Measurements from ENCODE around the gene ANKRD10. TPM values are rescaled to one million over a fixed set of nuclear protein-coding genes. Genes with fewer than 3 reads are reported as not detected.

The ANKRD10 gene
- total and polyA plus RNA-seq, 2 of the 8 experiments (the other 6 are each of a cell fraction or from before 2014, with no cell fraction given): 146 to 218 TPM

GRCh38 chr13:110876609-110877008 is 38.3 kb downstream of the ANKRD10 start:
- DNase-seq (ENCODE audit: low read depth in 1 of 2, low spot score in 2 of 2): no peak
- H2AK5ac ChIP-seq (ENCODE audit: low read depth, low read length): no peak overlapping the region
- TF ChIP-seq POLR2A (IDR thresholded peaks at IDR 0.05; ENCODE audit: control extremely low read depth in 1 of 2, low read depth in 2 of 2, low read length in 2 of 2) (no peak), SAP30 (IDR thresholded peaks at IDR 0.05; ENCODE audit: insufficient read depth, insufficient replicate concordance, low read length) (no peak), YY1 (IDR thresholded peaks at IDR 0.05; ENCODE audit: low read depth, low read length) (no peak), CHD2 (IDR thresholded peaks at IDR 0.05; ENCODE audit: low read length) (0 out of 2 replicates have a peak, but pooled peaks have one; percentile 50), RNF2 (IDR thresholded peaks at IDR 0.05; ENCODE audit: borderline replicate concordance, low read depth, low read length, missing control alignments, poor library complexity, severe bottlenecking) (no peak), ATF3 (IDR thresholded peaks at IDR 0.05; ENCODE audit: insufficient read depth, low read depth, low read length) (no peak), TBP (IDR thresholded peaks at IDR 0.05; ENCODE audit: low read depth, low read length) (no peak), CHD1 (IDR thresholded peaks at IDR 0.05; ENCODE audit: low read depth, low read length) (no peak), EP300 (IDR thresholded peaks at IDR 0.05; ENCODE audit: borderline replicate concordance in 1 of 2, low read depth in 2 of 2, low read length in 2 of 2) (no peak), RAD21 (IDR thresholded peaks at IDR 0.05 in 1 of 2, conservative IDR thresholded peaks at IDR 0.05 in 1 of 2; ENCODE audit: low read depth in 2 of 2, low read length in 2 of 2) (peak; percentile 7 to 34; a peak in 2 of 4 replicates)

More at GRCh38 chr13:110876609-110877008, 38.3 kb downstream of the ANKRD10 start:
- Histone ChIP-seq H3K4me3 (ENCODE audit: extremely low read depth in 1 of 4, insufficient read depth in 2 of 4, low read depth in 3 of 4, low read length in 4 of 4) (no peak overlapping the region), H3K79me2 (ENCODE audit: control insufficient read depth in 1 of 2, insufficient read depth in 2 of 2, low read length in 2 of 2) (peaks cover 0 to 6% of the 10 kb centered on the region in 2 experiments; a peak in 1 of 4 replicates), H3K9me3 (ENCODE audit: insufficient read depth in 2 of 2, low read depth in 1 of 2, low read length in 1 of 2) (peaks cover 0 to 5% of the 10 kb centered on the region in 2 experiments; a peak in 1 of 4 replicates), H4K5ac (ENCODE audit: insufficient read length, low read depth, low read length) (no peak overlapping the region), H4K8ac (ENCODE audit: extremely low read depth, insufficient read depth, low read length) (no peak overlapping the region), H2AFZ (ENCODE audit: low read length) (no peak overlapping the region), H3K4ac (replicated peaks; ENCODE audit: insufficient read length, low read depth, low read length) (no peak overlapping the region), H3K27me3 (replicated peaks in 1 of 4; ENCODE audit: control insufficient read depth in 3 of 4, extremely low read depth in 1 of 4, insufficient read depth in 3 of 4, low read length in 3 of 4) (0 out of 7 replicates have a peak, but pooled peaks cover 0 to 3% (median 0%) of the 10 kb centered on the region in 4 experiments), H3K56ac (replicated peaks; ENCODE audit: insufficient read length, low read depth, low read length) (no peak overlapping the region), H4K91ac (replicated peaks; ENCODE audit: insufficient read length, low read length) (no peak overlapping the region), H3K4me2 (ENCODE audit: insufficient read depth in 1 of 2, low read depth in 2 of 2, low read length in 2 of 2) (no peak overlapping the region), H3K14ac (ENCODE audit: insufficient read length) (no peak overlapping the region), H3K23me2 (ENCODE audit: low read depth, low read length) (peaks cover 10% of the 10 kb centered on the region), H3K9ac (replicated peaks in 1 of 4; ENCODE audit: extremely low read depth in 1 of 4, low read depth in 3 of 4, low read length in 3 of 4) (no peak overlapping the region), H2BK120ac (replicated peaks; ENCODE audit: low read depth, low read length) (no peak overlapping the region), H4K20me1 (replicated peaks in 1 of 2; ENCODE audit: control insufficient read depth in 1 of 2, insufficient read depth in 2 of 2, low read length in 2 of 2) (peaks cover 0 to 7% of the 10 kb centered on the region in 2 experiments), H3K27ac (ENCODE audit: low read depth, low read length) (no peak overlapping the region), H2BK12ac (ENCODE audit: low read depth, low read length) (no peak overlapping the region), H3K23ac (ENCODE audit: insufficient read length) (no peak overlapping the region), H3K4me1 (replicated peaks in 1 of 4; ENCODE audit: control insufficient read depth in 3 of 4, insufficient read depth in 4 of 4, low read length in 3 of 4) (peaks cover 0 to 12% (median 7%) of the 10 kb centered on the region in 4 experiments; a peak in 5 of 7 replicates), H3K18ac (ENCODE audit: extremely low read depth, low read length) (no peak overlapping the region), H3K79me1 (ENCODE audit: low read depth, low read length) (no peaks in the 10 kb centered on the region; the same call in 1 of the 2 replicates), H3K36me3 (ENCODE audit: control insufficient read depth in 2 of 4, insufficient read depth in 4 of 4, low read length in 3 of 4) (0 out of 8 replicates have a peak, but pooled peaks cover 0 to 2% (median 0%) of the 10 kb centered on the region in 4 experiments), H2BK20ac (ENCODE audit: low read length) (no peak overlapping the region), H2BK5ac (ENCODE audit: low read depth, low read length) (no peak overlapping the region), H2BK15ac (ENCODE audit: low read length) (no peak overlapping the region)
- ChIA-PET POLR2A (ENCODE audit: partially characterized antibody) (interaction anchor here (0.6 to 2.7 kb wide), 4 partner anchors 9 to 38 kb away, joined by 3 to 16 read pairs (median 3); no protein-coding TSS in a partner anchor), CTCF (ENCODE audit: partially characterized antibody) (interaction anchor here (0.9 to 3.1 kb wide), 8 partner anchors 8 to 361 kb away, joined by 3 to 14 read pairs (median 4); no protein-coding TSS in a partner anchor)
- WGBS, 2 experiments (ENCODE audit: extremely low coverage in 1 of 2, insufficient coverage in 1 of 2, insufficient read length in 1 of 2, insufficient replicate concordance in 2 of 2, low coverage in 1 of 2, low lambda C conversion rate in 2 of 2, missing lambda C conversion rate in 1 of 2): 92% methylated on average over 3 of the region's 3 CpGs; no CpG with 5 or more reads in 1 of the 2 experiments
- FAIRE-seq: peak; percentile 72

Measured in H1 (cell line).